CD4-positive, alpha-beta T cell treated with Interleukin-6 for 4 hours (primary cell): ENCODE results near the gene FYN.
"Not testable (repeated sequence)": the region's sequence is repeated elsewhere in the genome, so short reads cannot be mapped to it uniquely, and the experiment has no call there.

ENCODE experiments used
- DNase-seq: peaks from one replicate; pipeline ENCODE4 v3.0.0-alpha.2; 2020; ENCODE audit warnings: mixed read lengths

Gene FYN

DNA sequence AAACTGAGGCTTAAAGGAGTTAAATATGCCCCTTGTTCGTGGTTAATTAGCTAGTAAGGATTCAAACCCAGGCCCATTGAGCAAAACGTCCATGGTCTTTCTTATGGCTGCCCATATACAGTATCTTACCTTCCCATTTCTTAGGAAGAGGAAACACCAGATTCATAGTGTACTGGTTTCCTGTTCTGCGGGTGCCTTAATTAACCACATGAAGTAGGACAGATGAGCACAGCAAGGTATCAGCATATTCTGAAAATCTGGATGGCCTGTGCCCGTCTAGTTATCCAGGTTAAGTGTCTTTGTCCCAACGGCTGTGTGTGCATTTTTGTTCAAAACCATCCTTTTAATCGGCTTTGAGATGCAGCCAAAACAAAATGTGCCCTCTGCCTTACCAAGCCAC lies 174.1 kb downstream of the FYN start:
- DNase-seq = no peak

- no peak for DNase-seq
Observed at GRCh38 chr6:111696814-111697213, 176.4 kb downstream of the FYN start.

DNA sequence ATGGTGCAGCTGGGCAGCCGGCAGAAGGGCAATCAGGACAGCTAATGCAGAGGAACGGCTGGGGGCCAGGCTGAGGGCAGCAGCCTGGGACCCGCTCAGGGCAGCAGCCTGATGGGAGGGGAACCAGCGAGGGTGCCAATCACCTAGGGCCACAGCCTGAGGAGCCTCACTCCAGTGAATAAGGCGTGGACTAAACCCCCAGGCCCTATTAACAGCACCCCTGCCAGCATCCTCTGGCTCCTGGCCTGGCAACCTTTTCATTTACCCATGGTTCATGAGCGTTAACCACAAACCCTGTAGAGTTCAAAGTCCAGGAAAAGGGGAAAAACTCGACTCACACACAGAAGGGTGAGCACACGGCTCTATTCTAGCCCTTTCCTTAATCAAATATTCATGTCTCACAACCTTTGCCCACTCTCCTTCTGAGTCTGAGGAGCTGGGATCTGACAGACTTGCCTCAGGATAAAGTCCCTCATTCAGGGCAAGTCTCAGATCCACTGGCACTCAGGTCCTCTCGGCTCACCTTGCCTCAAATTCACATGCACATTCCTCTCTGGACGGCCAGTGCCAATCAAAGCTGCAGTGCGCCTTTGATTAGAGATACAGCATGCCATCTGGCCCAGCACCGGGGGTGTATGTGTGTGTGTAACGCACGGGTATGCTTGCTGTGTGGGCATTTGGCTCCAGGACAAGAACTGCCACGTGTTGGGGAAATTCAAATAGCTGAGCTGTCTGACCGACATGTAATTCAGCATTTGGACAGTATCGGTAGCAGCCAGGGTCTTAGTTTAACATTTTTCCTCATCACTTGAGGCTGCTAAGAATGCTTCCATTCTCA lies 180.7 kb downstream of the FYN start:
- peak; percentile 26 for DNase-seq

DNA sequence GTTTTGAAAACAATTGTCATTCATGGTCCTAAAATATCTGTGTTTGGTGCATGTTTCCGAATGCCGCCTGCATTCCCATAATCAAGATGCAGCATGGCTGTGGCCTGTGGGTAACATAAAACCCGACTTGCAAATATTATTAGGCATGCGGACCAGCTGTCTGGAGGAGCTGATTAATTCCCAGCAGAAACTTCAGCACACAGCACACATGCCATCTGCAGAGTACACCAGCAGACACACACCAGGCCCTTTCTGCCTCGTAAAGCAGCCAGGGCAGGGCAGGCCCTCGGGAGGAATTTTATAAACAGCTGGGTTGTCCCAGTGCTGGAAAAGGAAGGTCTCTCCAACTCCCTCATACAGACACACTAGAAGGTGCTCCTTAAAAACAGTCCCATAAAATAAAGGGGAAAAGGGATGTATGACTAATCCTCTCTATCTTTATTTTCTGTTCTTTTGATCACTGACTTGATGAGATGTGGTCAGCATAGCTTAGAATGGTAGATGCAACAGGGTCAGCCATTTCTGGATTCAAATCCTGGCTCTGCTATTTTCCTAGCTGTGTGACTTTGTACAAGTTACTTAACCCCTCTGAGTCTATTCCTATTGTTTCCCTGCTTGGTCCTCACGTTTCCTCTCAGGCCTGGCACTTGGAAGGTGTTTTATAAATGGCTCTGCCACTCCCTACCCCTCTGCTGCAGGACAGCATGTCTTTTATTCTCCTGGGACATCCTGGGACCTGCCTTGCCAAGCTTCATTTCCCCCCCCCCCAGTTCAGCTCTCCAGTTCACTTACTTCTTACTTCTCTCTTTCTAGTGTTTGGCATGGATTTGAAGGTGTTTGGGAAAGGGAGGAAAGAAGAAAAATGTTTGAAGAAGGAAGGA lies 181.7 kb downstream of the FYN start:
- DNase-seq = no peak

GRCh38 chr6:111689946-111690345 lies 183.3 kb downstream of the FYN start:
- no peak for DNase-seq

- DNase-seq = no peak
Observed at GRCh38 chr6:111689419-111689818, 183.8 kb downstream of the FYN start.

- no peak for DNase-seq
Observed at GRCh38 chr6:111688331-111688730, 184.9 kb downstream of the FYN start.

DNA sequence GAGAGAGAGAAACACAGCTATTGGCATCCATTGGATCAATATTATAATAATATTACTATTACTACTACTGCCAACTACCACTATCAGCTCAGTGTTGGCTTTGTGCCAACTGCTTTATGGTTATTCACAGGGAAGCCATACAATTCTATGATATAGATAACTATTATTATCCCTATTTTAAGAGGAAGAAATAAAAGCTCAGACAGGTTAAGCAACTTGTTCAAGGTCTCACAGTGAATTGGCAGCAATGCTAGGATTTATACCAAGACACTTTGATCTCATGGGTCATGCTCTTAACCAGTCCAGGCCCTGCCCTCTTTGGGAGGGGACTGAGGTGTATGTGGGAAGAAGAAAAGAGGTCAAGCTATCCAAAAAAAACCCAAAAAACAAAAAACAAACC lies 185.6 kb downstream of the FYN start:
- DNase-seq = peak; percentile 31

GRCh38 chr6:111686932-111687266 lies 186.4 kb downstream of the FYN start:
- DNase-seq = no peak

GRCh38 chr6:111686249-111686931 lies 186.9 kb downstream of the FYN start:
- no peak for DNase-seq

DNA sequence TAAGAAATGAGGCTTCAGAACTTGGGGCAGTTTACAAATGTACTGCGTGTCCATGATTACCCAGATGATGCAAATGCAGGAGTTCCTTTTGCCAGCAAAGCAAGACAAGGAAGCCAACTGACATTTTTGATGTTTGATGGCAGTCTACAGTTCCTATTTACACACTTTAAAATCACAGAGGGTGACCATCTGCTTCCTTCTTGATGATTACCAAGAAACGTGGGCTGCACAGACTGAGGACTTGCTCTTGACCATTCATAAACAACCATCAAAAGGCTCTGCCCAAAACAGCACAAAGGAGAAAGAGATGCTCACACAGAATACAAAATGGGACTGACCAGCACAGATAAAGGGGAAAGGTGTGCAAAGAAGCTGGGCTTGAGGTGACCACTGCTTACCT lies 187.7 kb downstream of the FYN start:
- no peak for DNase-seq

DNA sequence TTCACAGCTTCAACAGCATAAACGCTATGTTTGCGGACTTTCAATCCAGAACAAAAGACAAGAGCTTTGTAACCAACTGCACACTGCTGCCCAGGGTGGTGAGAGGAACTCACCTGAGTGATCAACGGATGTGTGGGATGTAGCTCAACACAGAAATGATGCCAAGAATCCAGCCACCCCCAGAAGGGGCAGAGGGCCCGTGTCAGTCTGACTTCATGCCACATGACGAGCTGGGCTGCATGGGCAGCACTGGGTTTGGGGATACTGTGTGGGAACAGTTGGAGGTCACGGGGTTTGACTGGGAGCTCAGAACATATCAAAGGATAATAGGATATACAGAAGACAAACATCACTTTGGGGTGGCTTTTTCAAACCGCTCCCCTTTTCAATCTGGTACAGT lies 188.2 kb downstream of the FYN start:
- DNase-seq = no peak

DNA sequence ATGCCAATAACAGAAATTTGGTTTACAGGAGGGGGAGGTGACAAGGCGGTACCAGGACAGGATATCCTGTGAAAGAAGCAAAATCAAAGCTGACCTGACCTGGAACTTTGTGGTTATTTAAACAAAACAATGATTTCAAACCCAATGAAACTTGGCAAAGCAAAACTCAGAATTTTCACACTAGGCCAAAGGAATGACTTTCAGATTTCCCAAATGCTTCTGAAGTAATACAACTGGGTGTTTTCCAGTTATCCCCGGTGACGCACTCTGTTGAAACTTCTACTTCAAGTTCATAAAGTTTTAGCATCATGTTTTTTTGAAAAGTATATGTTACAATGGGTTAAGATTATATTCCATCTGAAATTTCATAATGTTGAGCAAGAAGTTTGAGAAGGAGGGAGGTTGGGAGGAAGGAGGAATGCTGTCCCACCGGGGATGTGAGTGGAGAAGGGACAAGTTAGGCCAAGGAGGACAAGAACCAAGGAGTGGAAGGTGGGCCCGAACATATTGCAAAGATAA lies 189.4 kb downstream of the FYN start:
- DNase-seq = no peak

- no peak for DNase-seq
Observed at GRCh38 chr6:111683157-111683556, 190.1 kb downstream of the FYN start.

DNA sequence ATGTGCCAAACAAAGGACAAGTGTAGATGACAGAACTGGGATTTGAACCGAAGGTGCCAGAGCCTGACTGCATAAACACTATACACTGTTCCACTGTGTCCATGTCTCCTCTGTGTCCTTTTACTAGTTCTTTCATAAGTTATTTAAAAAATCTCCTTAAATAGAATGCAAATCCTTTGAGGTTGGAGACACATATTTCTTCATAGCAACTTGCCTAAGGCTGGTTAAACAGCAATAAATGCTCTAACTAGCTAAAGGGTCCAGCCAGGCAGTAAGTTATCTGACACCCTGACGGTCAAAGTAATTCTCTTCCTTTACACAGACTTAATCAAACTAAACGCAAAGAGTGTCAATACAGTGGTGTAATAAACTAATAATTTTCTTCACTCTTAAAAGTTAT lies 191.4 kb downstream of the FYN start:
- no peak for DNase-seq

GRCh38 chr6:111680811-111681609 lies 192.2 kb downstream of the FYN start:
- not testable (repeated sequence) for DNase-seq

DNA sequence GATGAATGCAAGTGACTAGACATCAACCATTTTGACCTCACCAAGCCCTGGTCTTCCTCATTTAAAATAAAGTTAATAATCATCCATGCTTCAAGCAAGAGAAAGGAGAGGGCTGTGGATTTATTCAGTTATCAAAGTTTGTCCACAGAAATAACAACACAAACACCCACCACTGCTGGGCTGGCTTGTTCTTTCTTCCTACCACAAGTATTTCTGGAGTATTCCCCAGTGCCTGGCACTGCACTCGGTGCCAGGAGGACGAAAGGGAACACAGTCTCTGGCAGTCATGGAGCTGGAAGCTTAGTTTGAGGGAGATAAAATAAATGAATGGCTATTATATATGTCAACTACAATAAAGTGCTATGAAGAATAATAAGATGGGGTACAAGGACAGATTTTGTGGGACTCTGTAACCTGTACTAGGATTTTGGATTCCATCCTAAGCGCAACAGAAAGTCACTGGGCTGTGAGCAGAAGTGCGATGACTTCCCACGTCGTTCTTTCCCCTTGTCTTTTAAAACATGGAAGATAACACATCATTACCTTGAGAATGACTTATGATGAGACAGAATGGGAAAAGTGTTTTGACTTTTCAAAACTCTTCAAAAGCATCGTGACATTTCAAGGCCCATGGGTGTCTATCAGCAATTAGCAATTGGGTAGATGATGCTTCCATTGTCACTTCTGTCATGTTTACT lies 193.1 kb downstream of the FYN start:
- DNase-seq = no peak

- no peak for DNase-seq
Observed at GRCh38 chr6:111679126-111679858, 194.0 kb downstream of the FYN start.

DNA sequence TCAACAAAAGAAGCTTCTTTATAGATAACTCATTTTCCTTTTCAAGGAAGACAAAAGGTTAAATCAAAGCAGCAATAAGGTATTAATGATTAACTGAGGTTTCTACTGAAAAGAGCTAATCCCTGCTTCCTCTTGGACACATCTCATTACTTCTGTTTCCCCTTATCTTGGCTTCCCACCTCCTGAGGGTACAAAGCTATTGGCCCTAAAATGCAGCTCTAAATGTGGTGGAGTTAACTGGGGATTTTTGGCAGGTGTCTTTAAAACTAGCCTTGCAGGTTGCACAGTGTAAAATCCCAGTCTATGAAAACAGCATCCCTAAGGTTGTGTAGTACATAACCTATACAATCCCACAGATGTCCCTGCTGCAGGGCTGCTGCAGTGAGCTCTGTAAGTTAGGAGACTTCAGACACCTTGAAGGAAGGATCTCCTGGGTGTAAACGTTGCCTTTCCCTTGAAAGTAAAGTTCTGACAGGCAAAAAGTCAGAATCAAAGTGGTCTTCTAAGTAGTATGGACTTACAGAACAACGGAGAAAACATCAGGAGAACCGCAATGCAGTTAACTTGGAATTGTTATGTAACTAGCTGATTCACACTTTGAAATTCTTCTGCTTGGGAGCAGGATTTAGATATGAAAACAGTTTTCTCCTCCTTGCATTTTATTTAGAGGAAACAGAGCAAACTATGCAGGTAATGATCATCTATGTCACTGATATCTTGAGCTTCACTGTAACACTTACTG lies 195.8 kb downstream of the FYN start:
- DNase-seq = no peak

DNA sequence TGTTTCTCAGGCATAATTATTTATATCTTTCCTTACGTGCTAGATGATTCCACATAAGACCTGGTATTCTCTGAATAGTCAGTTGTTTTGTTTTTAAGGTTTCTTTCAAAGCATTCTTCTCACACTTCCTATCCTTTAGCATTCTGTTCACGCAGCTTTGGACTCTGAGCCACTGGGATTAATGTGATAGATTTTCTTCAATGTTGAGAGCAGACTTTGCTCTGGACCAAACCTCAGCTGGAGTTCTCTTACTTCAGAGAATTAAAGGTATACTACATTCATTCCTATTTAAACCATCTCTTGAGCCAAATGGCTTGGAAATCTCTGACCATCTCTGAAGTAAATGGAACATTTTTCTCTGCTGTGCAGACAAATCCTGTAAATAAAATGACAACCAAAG lies 196.9 kb downstream of the FYN start:
- DNase-seq = no peak
